IMR-90 (cell line): ENCODE results near the gene TMEM161A. TPM values are rescaled to one million over a fixed set of nuclear protein-coding genes. Genes with fewer than 3 reads are reported as not detected.
A peak's percentile ranks its signal among the peaks of the same experiment; 100 is the strongest.

Source experiments
- ATAC-seq: fragments of 200-7000 bp; cut with Tn5 transposase; 2 replicates; pipeline ENCODE4 v1.9.1; 2020; ENCODE audit warnings: low read depth, mild to moderate bottlenecking, moderate library complexity
- BruUV-seq: library from RNA; stranded (reverse); fragments of 400-500 nt; replicated peaks from 2 replicates; lab custom pipeline; 2021; lab: Mats Ljungman, UMichigan
- CTCF ChIA-PET: fragments of 300-600 bp; formaldehyde crosslinking; extraction: SDS; loops from one replicate; lab custom pipeline; 2021; ENCODE audit warnings: antibody characterized with exemption; lab: Yijun Ruan, JAX
- POLR2A ChIA-PET: fragments of 300-600 bp; sonication (Branson Sonifier 250); formaldehyde crosslinking; loops from one replicate; lab custom pipeline; 2022; ENCODE audit warnings: antibody characterized with exemption; ENCODE audit not compliant: unreplicated experiment; lab: Charles Lee
- DNase-seq: peaks from one replicate; pipeline ENCODE4 v3.0.0; 2013
- H2AFZ ChIP-seq: replicated peaks from 2 replicates; pipeline ENCODE3; 2013; ENCODE audit warnings: low read length, mild to moderate bottlenecking; ENCODE audit not compliant: poor library complexity
- H2AK5ac ChIP-seq: 2 replicates; pipeline ENCODE4 v1.6.1; 2013; ENCODE audit warnings: low read depth, low read length, inconsistent platforms
- H2AK9ac ChIP-seq: replicated peaks from 2 replicates; pipeline ENCODE3; 2013; ENCODE audit warnings: mild to moderate bottlenecking, low read depth, low read length, moderate library complexity; ENCODE audit not compliant: poor library complexity
- H2BK120ac ChIP-seq: 2 replicates; pipeline ENCODE4 v1.6.1; 2013; ENCODE audit warnings: low read depth, low read length, inconsistent platforms
- H2BK15ac ChIP-seq: 3 replicates; pipeline ENCODE4 v1.6.1; 2013; ENCODE audit warnings: low read depth, low read length, inconsistent platforms
- H2BK20ac ChIP-seq: 2 replicates; pipeline ENCODE4 v1.6.1; 2013; ENCODE audit warnings: low read depth, mild to moderate bottlenecking, inconsistent platforms, low read length, moderate library complexity
- H2BK5ac ChIP-seq: 2 replicates; pipeline ENCODE4 v1.6.1; 2013; ENCODE audit warnings: mild to moderate bottlenecking, low read depth, low read length, inconsistent platforms; ENCODE audit not compliant: poor library complexity, severe bottlenecking
- H3K14ac ChIP-seq: replicated peaks from 2 replicates; pipeline ENCODE4 v1.6.1; 2013; ENCODE audit warnings: low read depth, low read length, inconsistent platforms
- H3K18ac ChIP-seq: 2 replicates; pipeline ENCODE4 v1.6.1; 2013; ENCODE audit warnings: low read depth, low read length, control low read depth
- H3K23ac ChIP-seq: 2 replicates; pipeline ENCODE4 v1.6.1; 2013; ENCODE audit warnings: low read depth, low read length, inconsistent platforms
- H3K27ac ChIP-seq: 2 replicates; pipeline ENCODE4 v1.5.1; 2013; ENCODE audit warnings: mild to moderate bottlenecking, control low read depth, low read length; ENCODE audit not compliant: insufficient read depth
- H3K27me3 ChIP-seq: 2 replicates; pipeline ENCODE4 v1.6.1; 2013; ENCODE audit warnings: low read length; ENCODE audit not compliant: control insufficient read depth, insufficient read depth
- H3K36me3 ChIP-seq: 2 replicates; pipeline ENCODE4 v1.6.1; 2013; ENCODE audit warnings: low read length, mixed read lengths; ENCODE audit not compliant: control insufficient read depth, insufficient read depth
- H3K4ac ChIP-seq: 2 replicates; pipeline ENCODE4 v1.6.1; 2013; ENCODE audit warnings: low read depth, low read length, inconsistent platforms
- H3K4me1 ChIP-seq: 2 replicates; pipeline ENCODE4 v1.6.1; 2013; ENCODE audit warnings: low read length, mixed read lengths; ENCODE audit not compliant: control insufficient read depth, insufficient read depth
- H3K4me2 ChIP-seq: 2 replicates; pipeline ENCODE4 v1.6.1; 2013; ENCODE audit warnings: low read depth, mild to moderate bottlenecking, control low read depth, low read length, moderate library complexity
- H3K4me3 ChIP-seq: 2 replicates; pipeline ENCODE4 v1.5.1; 2013; ENCODE audit warnings: low read depth, mild to moderate bottlenecking, control low read depth, low read length, moderate library complexity; ENCODE audit not compliant: insufficient read depth
- H3K56ac ChIP-seq: 2 replicates; pipeline ENCODE4 v1.6.1; 2013; ENCODE audit warnings: low read length, inconsistent platforms; ENCODE audit not compliant: insufficient read depth; ENCODE audit errors: extremely low read depth
- H3K79me1 ChIP-seq, 2 experiments: 2 replicates each; pipeline ENCODE4 v1.6.1; 2013; ENCODE audit warnings: low read length in 2 of 2, inconsistent platforms in 1 of 2, low read depth in 1 of 2
- H3K9ac ChIP-seq: 2 replicates; pipeline ENCODE4 v1.6.1; 2013; ENCODE audit warnings: low read depth, low read length, control low read depth
- H3K9me1 ChIP-seq: 2 replicates; pipeline ENCODE4 v1.6.1; 2013; ENCODE audit warnings: low read length, inconsistent platforms; ENCODE audit not compliant: insufficient read depth
- H3K9me3 ChIP-seq: 2 replicates; pipeline ENCODE4 v1.6.1; 2013; ENCODE audit warnings: low read length; ENCODE audit not compliant: control insufficient read depth, insufficient read depth
- H4K20me1 ChIP-seq: 2 replicates; pipeline ENCODE4 v1.6.1; 2013; ENCODE audit warnings: low read length, inconsistent platforms; ENCODE audit not compliant: insufficient read depth
- H4K5ac ChIP-seq: 2 replicates; pipeline ENCODE4 v1.6.1; 2013; ENCODE audit warnings: mild to moderate bottlenecking, low read depth, low read length, control low read depth
- H4K8ac ChIP-seq, 2 experiments: 2 replicates each; pipeline ENCODE4 v1.6.1; 2013; ENCODE audit warnings: low read depth in 2 of 2, low read length in 2 of 2, control low read depth in 1 of 2, inconsistent platforms in 1 of 2
- H4K91ac ChIP-seq: 2 replicates; pipeline ENCODE4 v1.6.1; 2013; ENCODE audit warnings: low read depth, low read length, inconsistent platforms; ENCODE audit not compliant: insufficient read depth
- CEBPB ChIP-seq: IDR thresholded peaks from 2 replicates; pipeline ENCODE4 v1.6.1; 2012; ENCODE audit warnings: low read depth, low read length, improper control_type of control experiment
- CHD1 ChIP-seq: IDR thresholded peaks from 2 replicates; pipeline ENCODE4 v1.6.1; 2012; ENCODE audit warnings: low read depth, low read length, improper control_type of control experiment
- CTCF ChIP-seq: conservative IDR thresholded peaks from 2 replicates; pipeline ENCODE4 v1.5.1; 2012; ENCODE audit warnings: mild to moderate bottlenecking, low read depth, low read length, improper control_type of control experiment
- MAFK ChIP-seq: IDR thresholded peaks from 2 replicates; pipeline ENCODE4 v1.6.1; 2012; ENCODE audit warnings: low read depth, low read length, improper control_type of control experiment
- MAZ ChIP-seq: IDR thresholded peaks from 2 replicates; pipeline ENCODE4 v1.6.1; 2012; ENCODE audit warnings: low read depth, mild to moderate bottlenecking, low read length, improper control_type of control experiment, moderate library complexity, borderline replicate concordance
- MXI1 ChIP-seq: IDR thresholded peaks from 2 replicates; pipeline ENCODE4 v1.6.1; 2012; ENCODE audit warnings: low read depth, mild to moderate bottlenecking, low read length, moderate library complexity, borderline replicate concordance
- NFE2L2 ChIP-seq: fragments of 150-350 bp; IDR thresholded peaks from 2 replicates; pipeline ENCODE4 v1.6.1; 2016; ENCODE audit warnings: low read depth, mild to moderate bottlenecking, low read length
- POLR2A ChIP-seq: IDR thresholded peaks from 2 replicates; pipeline ENCODE4 v1.6.1; 2012; ENCODE audit warnings: mild to moderate bottlenecking, low read depth, low read length
- RAD21 ChIP-seq: IDR thresholded peaks from 2 replicates; pipeline ENCODE4 v1.6.1; 2012; ENCODE audit warnings: low read length, improper control_type of control experiment
- SMC3 ChIP-seq: fragments of 150-350 bp; IDR thresholded peaks from 2 replicates; pipeline ENCODE4 v1.6.1; 2016; ENCODE audit warnings: low read depth, mild to moderate bottlenecking, antibody characterized with exemption, low read length, moderate library complexity
- USF2 ChIP-seq: fragments of 150-350 bp; IDR thresholded peaks from 2 replicates; pipeline ENCODE4 v1.6.1; 2017; ENCODE audit warnings: mild to moderate bottlenecking, antibody characterized with exemption, low read length, low read depth
- WGBS, 2 experiments: methylation state at CpG; one replicate each; pipeline versions ENCODE4 v1.1.5 to v1.1.7; 2013; ENCODE audit warnings: missing lambda C conversion rate in 2 of 2; ENCODE audit not compliant: insufficient read length in 1 of 2; ENCODE audit errors: extremely low coverage in 2 of 2; 5-methylcytosine and 5-hydroxymethylcytosine counted together
- dilution Hi-C: fragments of 300-500 bp; cut with HindIII; formaldehyde crosslinking; loops from one replicate; pipeline ENCODE4 v1.14.3; 2018; ENCODE audit warnings: low sequenced_read_pairs; ENCODE audit not compliant: unreplicated experiment
- in situ Hi-C: fragments of 300-500 bp; cut with MboI; formaldehyde crosslinking; loops from 3 replicates; pipeline ENCODE4 v1.14.3; 2019; ENCODE audit warnings: low sequenced_read_pairs, inconsistent platforms, mixed read lengths
- intact Hi-C: fragments of 100-400 bp; cut with micrococcal nuclease; formaldehyde crosslinking; loops from 2 replicates; pipeline ENCODE4 v1.10.0; 2022
- polyA plus RNA-seq, 3 experiments: library from polyadenylated mRNA; depleted of rRNA; stranded (reverse); fragments of >200 nt; gene quantifications; 2 replicates each; pipeline ENCODE4 v1.2.3, GENCODE V29; 2012; ENCODE audit warnings: low replicate concordance in 1 of 3
- total RNA-seq: library from RNA; depleted of rRNA; stranded (reverse); fragments of >200 nt; gene quantifications from 2 replicates; pipeline ENCODE4 v1.2.3, GENCODE V29; 2012

Gene TMEM161A
- total and polyA plus RNA-seq, 2 of the 4 experiments (the other 2 are of a cell fraction): 11.1 to 34.8 TPM

DNA sequence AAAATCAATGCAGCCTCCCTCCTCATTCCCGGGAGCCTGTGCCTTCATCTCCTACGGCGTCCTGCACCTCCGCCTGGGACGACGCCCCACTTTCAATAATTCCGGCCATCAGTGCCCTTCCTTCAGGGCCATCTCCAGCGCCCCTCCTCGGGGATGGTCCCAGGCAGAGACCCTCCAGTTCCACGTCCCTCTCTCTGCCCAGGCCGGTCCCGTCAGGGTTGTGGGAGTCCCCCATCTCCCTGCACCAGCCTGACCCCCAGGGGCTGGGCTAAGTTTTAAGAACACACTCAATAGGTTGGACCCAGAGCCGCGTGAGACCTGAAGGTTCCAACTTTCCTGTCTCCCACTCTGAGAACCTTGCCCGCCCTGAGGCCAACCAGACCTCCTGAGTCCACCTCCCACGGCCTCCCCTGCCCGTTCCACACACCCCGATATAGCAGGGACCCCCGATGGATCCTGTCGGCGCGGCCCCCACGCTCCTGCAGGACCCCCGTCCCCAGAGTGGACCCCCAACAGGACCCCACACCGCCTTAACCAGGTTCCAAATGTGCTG, 646 bp downstream of the TMEM161A start:
- Histone ChIP-seq H3K14ac (peak overlapping the region; percentile 78), H3K18ac (no peak overlapping the region; the same call in 1 of the 2 replicates), H3K9me1 (no peaks in the 10 kb centered on the region), H3K79me1 (peaks cover 8 to 20% of the 10 kb centered on the region in 2 experiments; a peak in 3 of 4 replicates), H2AK9ac (peak overlapping the region; percentile 67), H2BK120ac (no peak overlapping the region), H4K5ac (peak overlapping the region; percentile 87), H2AK5ac (no peak overlapping the region), H3K56ac (peak overlapping the region; percentile 34; the same call in 1 of the 2 replicates), H3K9ac (peak overlapping the region; percentile 91), H3K4ac (peak overlapping the region; percentile 86), H3K4me2 (peak overlapping the region; percentile 84), H3K4me3 (peak overlapping the region; percentile 94), H2AFZ (peak overlapping the region; percentile 94), H2BK15ac (no peak overlapping the region), H2BK5ac (no peak overlapping the region), H4K91ac (0 out of 2 replicates have a peak overlapping the region, but pooled peaks have one; percentile 74), H3K36me3 (no peaks in the 10 kb centered on the region), H3K27ac (peak overlapping the region; percentile 78), H3K4me1 (peaks cover 6% of the 10 kb centered on the region; the same call in 1 of the 2 replicates), H3K9me3 (0 out of 2 replicates have a peak, but pooled peaks cover 4% of the 10 kb centered on the region), H3K23ac (peak overlapping the region; percentile 62), H4K8ac (peak overlapping the region; percentile 23 to 98; a peak in 2 of 4 replicates), H2BK20ac (no peak overlapping the region), H3K27me3 (no peaks in the 10 kb centered on the region), H4K20me1 (peaks cover 4% of the 10 kb centered on the region; the same call in 1 of the 2 replicates)
- DNase-seq (no peak), ATAC-seq (peak; percentile 18; the same call in 1 of the 2 replicates)
- POLR2A ChIA-PET: no interaction called here
- 11% methylated on average over 7 of the region's 25 CpGs; no CpG with 5 or more reads in 1 of the 2 experiments for WGBS, 2 experiments
- CTCF ChIA-PET: no interaction called here
- intact Hi-C loops (loop anchor here (2.0 kb wide), 1 partner anchor 75 kb away; the partner anchor contains the start of gene SLC25A42), in situ Hi-C loops (no loop called here), dilution Hi-C loops (no loop called here)
- no TSS peak for BruUV-seq
- TF ChIP-seq CEBPB (no peak), POLR2A (no peak), USF2 (no peak), SMC3 (no peak), MAZ (no peak), RAD21 (no peak), CHD1 (no peak), CTCF (no peak), NFE2L2 (no peak), MAFK (no peak), MXI1 (no peak; the same call in 1 of the 2 replicates)
